GM18519 (cell line): ENCODE measurements around the gene GALR2.
"Not testable (repeated sequence)": the region's sequence is repeated elsewhere in the genome, so short reads cannot be mapped to it uniquely, and the experiment has no call there.

Source experiments
- ATAC-seq: cut with Tn5 transposase; IDR thresholded peaks from one replicate; pipeline ENCODE4 v1.9.1; 2021; ENCODE audit warnings: mild to moderate bottlenecking, moderate library complexity; ENCODE audit not compliant: unreplicated experiment, low FRiP score

Gene GALR2

DNA sequence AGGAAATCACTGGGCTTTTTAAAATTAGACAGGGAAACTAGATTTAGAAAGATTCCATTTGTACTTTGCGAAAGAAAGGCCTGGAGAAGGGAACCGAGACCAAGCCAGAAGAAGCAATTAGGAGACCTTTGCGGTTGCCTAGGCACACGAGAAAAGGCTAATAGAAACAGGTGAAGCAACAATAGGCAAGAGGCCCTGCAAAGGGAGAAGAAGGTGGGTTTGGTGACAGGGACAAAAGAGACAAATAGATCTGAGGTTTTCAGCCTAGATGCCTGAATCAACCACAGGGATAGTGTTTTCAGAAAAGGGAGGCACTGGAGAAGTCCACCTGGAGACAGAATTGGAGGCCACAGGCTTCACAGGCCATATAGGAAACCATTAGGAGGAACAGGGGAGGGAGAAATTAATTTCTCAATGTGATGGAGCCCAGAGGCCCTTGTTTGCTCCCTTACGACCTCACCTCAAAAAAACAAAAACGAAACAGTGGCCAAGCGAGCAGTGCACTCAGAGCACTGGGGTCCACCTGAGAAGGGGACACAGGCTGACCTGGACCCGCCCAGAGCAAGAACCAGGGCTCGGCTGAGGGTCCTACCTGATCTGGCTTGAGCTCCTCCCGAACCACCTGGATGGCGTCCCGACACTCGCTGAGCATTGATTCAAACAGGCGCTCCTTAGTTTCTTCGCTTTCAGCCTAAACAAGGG is 24.6 kb upstream of the GALR2 start:
- ATAC-seq: no peak

DNA sequence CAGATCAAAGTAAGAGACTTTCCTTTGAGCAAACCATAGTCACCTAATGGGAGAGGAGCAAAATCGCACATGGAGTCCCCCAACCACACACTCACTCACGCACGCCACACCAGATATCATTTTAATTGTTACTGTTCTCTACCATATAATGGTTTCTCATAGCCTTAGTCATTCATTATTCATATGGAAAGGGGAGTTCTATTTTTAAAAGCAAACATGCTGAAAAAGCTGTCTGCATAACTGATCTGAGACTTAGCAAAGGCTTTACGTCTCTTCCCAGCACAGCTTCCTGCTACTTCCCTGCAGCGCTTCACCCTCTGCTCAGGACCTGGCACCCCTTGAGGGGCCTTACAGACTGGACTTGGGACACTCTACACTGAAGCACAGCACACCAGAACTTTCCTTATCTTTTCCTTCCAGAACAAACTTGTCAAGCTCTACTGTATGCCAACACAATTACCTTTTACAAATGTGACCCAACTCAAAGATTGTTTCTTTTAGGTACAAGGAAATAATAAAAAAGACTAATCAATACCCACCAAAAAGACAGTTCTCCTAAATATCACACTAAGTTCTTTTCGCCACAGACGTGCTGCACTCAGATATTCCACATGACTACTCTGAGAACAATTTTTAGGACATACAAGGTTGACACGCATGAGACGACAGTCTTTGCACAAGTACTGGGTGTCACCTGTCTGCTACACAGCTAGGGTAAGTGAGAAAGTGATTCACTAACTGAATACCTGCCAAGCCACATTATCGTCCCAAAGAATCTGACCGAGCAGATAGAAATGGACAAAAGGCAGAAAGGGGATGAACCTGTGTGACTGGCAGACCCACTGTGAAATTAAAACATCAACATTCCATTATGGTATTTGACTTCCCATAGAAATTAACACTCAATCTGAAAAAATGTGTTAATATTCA is 23.8 kb upstream of the GALR2 start:
- ATAC-seq: no peak

DNA sequence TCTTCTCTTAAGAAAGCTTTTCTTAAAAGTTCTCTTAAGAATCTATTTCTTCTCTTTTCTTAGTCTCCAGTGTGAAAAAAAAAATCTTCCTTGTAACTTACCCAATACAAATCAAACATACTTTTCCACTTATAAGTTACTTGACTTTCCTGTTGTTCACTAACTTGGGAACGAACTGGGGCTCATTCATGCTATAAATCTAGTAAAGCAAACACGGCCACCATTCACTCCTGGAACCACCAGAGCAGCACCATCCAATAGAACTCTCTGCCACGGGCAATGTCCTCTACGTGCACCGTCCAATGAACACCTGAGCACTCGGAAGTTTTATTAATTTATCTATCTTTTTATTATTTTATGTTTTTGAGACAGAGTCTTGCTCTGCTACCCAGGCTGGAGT is 23.0 kb upstream of the GALR2 start:
- ATAC-seq: no peak

- ATAC-seq: no peak
Measured at GRCh38 chr17:76053246-76054111, 21.1 kb upstream of the GALR2 start.

GRCh38 chr17:76054112-76054476 is 20.5 kb upstream of the GALR2 start:
- no peak for ATAC-seq

- ATAC-seq: no peak
Measured at GRCh38 chr17:76056882-76057281, 17.7 kb upstream of the GALR2 start.

GRCh38 chr17:76058264-76058663 is 16.3 kb upstream of the GALR2 start:
- ATAC-seq: not testable (repeated sequence)

DNA sequence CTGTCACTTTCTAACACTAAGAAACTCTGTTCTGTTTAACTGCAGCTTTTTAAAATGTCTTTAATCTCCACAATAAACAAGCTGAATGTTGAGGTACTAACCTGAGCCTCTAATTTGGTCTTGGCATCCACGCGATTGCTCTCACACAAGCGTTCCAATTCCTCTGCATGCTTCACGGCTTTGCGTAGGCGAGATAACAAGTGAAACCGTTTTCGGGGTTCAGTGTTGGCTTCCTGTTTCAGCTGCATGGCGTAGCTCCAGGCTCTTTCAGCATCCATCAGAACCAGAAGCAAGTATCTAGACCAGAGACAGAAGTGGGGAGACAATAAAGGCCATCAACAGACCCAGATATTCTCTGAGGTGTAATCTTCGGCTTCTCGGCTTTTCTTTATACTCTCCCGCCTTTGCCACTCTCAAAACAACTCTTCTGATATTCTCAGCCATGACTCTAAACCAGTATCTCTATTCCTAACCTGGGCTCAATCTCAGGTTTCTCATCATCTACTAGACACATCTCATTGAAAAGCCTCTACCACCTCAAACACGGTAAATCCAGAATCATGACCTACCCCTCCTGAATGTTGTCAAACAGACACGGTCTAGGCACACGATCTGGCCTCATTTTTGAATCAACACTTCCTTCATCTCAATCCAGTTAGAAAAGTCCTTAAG is 10.6 kb upstream of the GALR2 start:
- ATAC-seq: no peak

- no peak for ATAC-seq
Measured at GRCh38 chr17:76065775-76066174, 8.8 kb upstream of the GALR2 start.

- no peak for ATAC-seq
Measured at GRCh38 chr17:76071531-76072147, 2.9 kb upstream of the GALR2 start.

DNA sequence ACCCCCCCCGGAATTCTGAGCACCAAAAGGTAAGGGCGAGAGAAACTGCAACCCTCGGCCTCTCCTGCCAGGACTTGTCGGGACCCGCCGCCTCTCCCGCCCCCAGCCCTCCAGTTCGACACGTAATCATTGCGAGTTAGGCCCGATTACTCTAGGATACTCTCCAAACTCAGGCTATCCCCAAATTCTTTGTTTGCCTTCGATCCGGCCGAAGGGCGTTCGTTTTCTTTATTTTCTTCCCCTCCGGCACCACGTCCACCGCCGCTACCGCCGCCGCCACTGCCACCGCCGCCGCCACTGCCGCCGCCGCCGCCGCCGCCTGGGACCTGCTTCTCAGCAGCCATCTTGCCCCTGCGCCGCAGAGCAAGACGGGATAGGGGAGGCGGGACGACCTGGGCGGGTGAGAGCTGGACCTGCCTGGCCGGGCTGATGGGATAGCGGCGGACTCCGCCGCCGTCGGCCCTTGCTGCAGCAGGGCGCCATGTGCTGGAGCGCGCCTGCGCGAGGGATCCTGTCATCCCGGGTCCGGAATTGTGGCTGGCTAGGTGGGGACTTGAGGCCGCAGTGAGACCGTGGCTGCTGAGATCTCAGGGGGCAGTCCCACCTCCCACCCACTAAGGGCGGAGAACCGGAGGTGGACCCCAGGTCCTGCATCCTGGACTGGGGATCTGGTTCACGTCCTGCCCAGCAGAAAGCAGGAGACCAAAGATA is 2.3 kb upstream of the GALR2 start, which contains the start of gene SRP68:
SRP68 (minus strand) TSS at position 370 of the 711 bp plus-strand sequence; CDS start at position 344, 26 bp downstream.
- ATAC-seq: peak; percentile 53

- no peak for ATAC-seq
Measured at GRCh38 chr17:76075364-76076145, 974 bp downstream of the GALR2 start.

DNA sequence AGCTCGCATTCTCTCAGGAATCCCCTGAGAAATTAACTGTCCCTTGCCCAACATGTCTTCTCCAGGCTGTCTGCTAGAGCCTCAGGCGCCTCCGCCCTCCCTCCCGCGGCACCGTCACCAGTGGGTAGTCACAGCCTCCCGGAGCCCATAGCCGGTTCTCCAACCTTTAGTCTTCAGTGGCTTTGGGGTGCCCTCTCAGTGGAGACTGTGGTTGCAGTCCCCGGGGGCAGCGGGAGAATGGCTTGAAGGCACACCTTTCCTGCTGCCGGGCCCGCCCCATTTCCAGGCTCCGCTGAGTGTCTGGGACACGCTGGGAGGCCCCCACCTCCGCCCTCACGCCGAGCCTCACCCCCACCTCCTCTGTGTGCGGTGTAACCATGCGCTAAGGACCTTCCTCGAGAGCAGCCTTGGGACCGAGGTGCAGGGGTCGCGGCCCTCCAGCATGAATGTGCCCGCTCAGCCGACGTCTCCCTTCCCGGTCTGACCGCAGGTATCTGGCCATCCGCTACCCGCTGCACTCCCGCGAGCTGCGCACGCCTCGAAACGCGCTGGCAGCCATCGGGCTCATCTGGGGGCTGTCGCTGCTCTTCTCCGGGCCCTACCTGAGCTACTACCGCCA is 1.7 kb downstream of the GALR2 start:
- ATAC-seq: no peak

GRCh38 chr17:76076765-76077583 is 2.4 kb downstream of the GALR2 start:
- ATAC-seq: no peak

DNA sequence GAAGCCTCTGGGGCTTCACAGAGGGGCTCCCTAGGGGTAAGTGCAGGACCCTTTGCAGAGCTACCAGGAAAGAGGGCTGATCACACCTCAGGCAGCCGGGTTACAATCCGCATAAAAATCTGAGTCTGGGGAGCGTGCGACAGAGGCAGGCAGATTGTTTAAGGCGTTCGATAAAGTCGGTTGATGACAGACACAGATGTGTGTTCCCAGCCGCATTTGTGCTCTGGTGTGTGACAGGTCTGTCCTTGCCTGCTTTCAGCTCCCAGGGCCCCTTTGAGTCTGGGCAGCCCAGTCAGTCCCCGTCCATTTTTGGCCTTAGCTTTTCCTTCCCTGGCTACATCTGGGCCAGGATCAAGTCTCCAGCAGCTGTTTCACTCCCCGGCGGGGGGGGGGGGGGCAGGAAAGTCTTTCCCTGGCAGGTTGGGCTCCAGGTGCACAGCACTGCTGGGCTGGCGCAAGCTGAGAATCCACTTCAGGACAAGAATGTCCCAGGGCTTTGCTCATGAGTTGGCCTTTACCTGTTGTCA is 3.1 kb downstream of the GALR2 start:
- ATAC-seq: no peak

DNA sequence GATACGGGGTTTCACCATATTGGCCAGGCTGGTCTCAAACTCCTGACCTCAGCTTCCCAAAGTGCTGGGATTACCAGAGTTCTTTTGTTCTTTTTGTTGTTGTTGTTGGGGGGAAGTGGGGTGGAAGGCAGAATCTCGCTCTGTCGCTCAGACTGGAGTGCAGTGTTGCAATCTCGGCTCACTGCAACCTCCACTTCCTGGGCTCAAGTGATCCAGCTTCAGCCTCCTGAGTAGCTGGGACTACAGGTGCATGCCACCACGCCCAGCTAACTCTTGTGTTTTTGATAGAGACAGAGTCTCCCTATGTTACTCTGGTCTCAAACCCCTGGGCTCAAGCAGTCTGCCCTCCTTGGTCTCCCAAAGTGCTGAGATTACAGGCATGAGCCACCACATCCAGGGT is 3.8 kb downstream of the GALR2 start:
- ATAC-seq: not testable (repeated sequence)
